HepG2 (cell line): Measurements from ENCODE around the gene SETD1B. TPM values are rescaled to one million over a fixed set of nuclear protein-coding genes. Genes with fewer than 3 reads are reported as not detected.
A peak's percentile ranks its signal among the peaks of the same experiment; 100 is the strongest.

Experiments used
- ATAC-seq: fragments of 200-7000 bp; cut with Tn5 transposase; 3 replicates; pipeline ENCODE4 v1.9.1; 2020; ENCODE audit warnings: mild to moderate bottlenecking, moderate library complexity
- BruUV-seq: library from RNA; stranded (reverse); fragments of 400-500 nt; replicated peaks from 2 replicates; lab custom pipeline; 2021; lab: Mats Ljungman, UMichigan
- CTCF ChIA-PET: fragments of 300-600 bp; formaldehyde crosslinking; extraction: SDS; loops from one replicate; lab custom pipeline; 2021; ENCODE audit warnings: low total read pairs, inconsistent platforms, low intra/inter-chr PET ratio; lab: Yijun Ruan, JAX
- POLR2A ChIA-PET: fragments of 350-600 bp; sonication (Branson Sonifier 250); formaldehyde crosslinking; loops from one replicate; lab custom pipeline; 2020; ENCODE audit warnings: antibody characterized with exemption, inconsistent platforms; lab: Yijun Ruan, JAX
- DNase-seq: peaks from one replicate; pipeline ENCODE4 v3.0.0-alpha.2; 2015; ENCODE audit warnings: low spot score
- FAIRE-seq: peaks from 3 replicates; lab custom pipeline; 2011; peaks lifted over from hg19 to GRCh38; lab: Jason Lieb, UNC
- H2AFZ ChIP-seq: one replicate; pipeline ENCODE4 v1.6.1; 2011; ENCODE audit warnings: low read length, inconsistent platforms
- H3K27ac ChIP-seq: fragments of 300-600 bp; 3 replicates; pipeline ENCODE4 v1.8.0; 2011; ENCODE audit warnings: mixed run types, mild to moderate bottlenecking, mixed read lengths, low read length, inconsistent platforms; ENCODE audit not compliant: insufficient read depth; ENCODE audit errors: extremely low read length
- H3K27me3 ChIP-seq, 2 experiments: fragments of 200-600 bp in 1 of 2; 2 replicates in 1 of 2; 3 replicates in 1 of 2; pipeline versions ENCODE4 v1.6.0 to v1.8.0; 2011; ENCODE audit warnings: low read length in 2 of 2, mild to moderate bottlenecking in 2 of 2, moderate library complexity in 2 of 2, inconsistent platforms in 1 of 2; ENCODE audit not compliant: insufficient read depth in 2 of 2, control insufficient read depth in 1 of 2
- H3K36me3 ChIP-seq, 2 experiments: fragments of 200-600 bp in 1 of 2; replicated peaks in 1 of 2; 2 replicates in 1 of 2; 3 replicates in 1 of 2; pipeline versions ENCODE4 v1.5.1 to v1.8.0; 2011; ENCODE audit warnings: low read length in 2 of 2, inconsistent platforms in 1 of 2; ENCODE audit not compliant: insufficient read depth in 2 of 2, control insufficient read depth in 1 of 2
- H3K4me1 ChIP-seq: 2 replicates; pipeline ENCODE4 v1.5.1; 2012; ENCODE audit warnings: low read length, inconsistent platforms; ENCODE audit not compliant: insufficient read depth
- H3K4me2 ChIP-seq: 2 replicates; pipeline ENCODE4 v1.6.0; 2011; ENCODE audit warnings: low read depth, low read length, inconsistent platforms
- H3K4me3 ChIP-seq, 3 experiments: fragments of 200-600 bp in 1 of 3; sonication (generic), shearing (Covaris generic) in 1 of 3; replicated peaks in 1 of 3; 2 replicates each; pipeline ENCODE4 v1.5.1; 2011 to 2016; ENCODE audit warnings: low read length in 3 of 3, inconsistent platforms in 2 of 3, low read depth in 2 of 3, mild to moderate bottlenecking in 2 of 3, control low read depth in 1 of 3, mixed read lengths in 1 of 3; ENCODE audit not compliant: insufficient read depth in 1 of 3
- H3K79me2 ChIP-seq: one replicate; pipeline ENCODE4 v1.6.1; 2011; ENCODE audit warnings: low read length, inconsistent platforms; ENCODE audit not compliant: insufficient read depth
- H3K9ac ChIP-seq: 2 replicates; pipeline ENCODE4 v1.6.0; 2011; ENCODE audit warnings: mild to moderate bottlenecking, low read depth, low read length, inconsistent platforms; ENCODE audit not compliant: insufficient read depth
- H3K9me3 ChIP-seq: 2 replicates; pipeline ENCODE4 v1.5.1; 2012; ENCODE audit warnings: mild to moderate bottlenecking, low read length
- H4K20me1 ChIP-seq: 2 replicates; pipeline ENCODE4 v1.6.0; 2011; ENCODE audit warnings: inconsistent platforms, mild to moderate bottlenecking, low read length, moderate library complexity; ENCODE audit not compliant: insufficient read depth
- EP300 ChIP-seq, 3 experiments: sonication (generic) in 1 of 3; formaldehyde crosslinking in 1 of 3; IDR thresholded peaks; 2 replicates each; pipeline versions ENCODE4 v1.5.1 to v1.6.1; 2011 to 2020; ENCODE audit warnings: low read depth in 2 of 3, low read length in 2 of 3, borderline replicate concordance in 1 of 3, improper control_type of control experiment in 1 of 3, mild to moderate bottlenecking in 1 of 3, missing genetic modification reagents in 1 of 3, moderate library complexity in 1 of 3
- ESRRA ChIP-seq: sonication (generic); formaldehyde crosslinking; IDR thresholded peaks from 2 replicates; pipeline ENCODE4 v1.5.1; 2020; ENCODE audit warnings: mild to moderate bottlenecking, low read depth, missing genetic modification reagents
- MYC ChIP-seq: sonication (generic); formaldehyde crosslinking; IDR thresholded peaks from 2 replicates; pipeline ENCODE4 v1.9.0; 2021; ENCODE audit warnings: missing genetic modification reagents, borderline replicate concordance
- SP4 ChIP-seq: sonication (generic); formaldehyde crosslinking; IDR thresholded peaks from 2 replicates; pipeline ENCODE4 v1.8.1; 2023; ENCODE audit warnings: mild to moderate bottlenecking, missing genetic modification reagents
- U2AF1 ChIP-seq: fragments of 200-400 bp; formaldehyde crosslinking; optimal IDR thresholded peaks from 2 replicates; pipeline ENCODE3; 2017; ENCODE audit warnings: mild to moderate bottlenecking, low read depth, low read length
- ZEB1 ChIP-seq: IDR thresholded peaks from 2 replicates; pipeline ENCODE4 v1.6.1; 2012; ENCODE audit warnings: mild to moderate bottlenecking, low read depth, inconsistent platforms; ENCODE audit not compliant: insufficient replicate concordance
- ZNF121 ChIP-seq: sonication (generic); formaldehyde crosslinking; IDR thresholded peaks from 2 replicates; pipeline ENCODE4 v1.5.0; 2020; ENCODE audit warnings: mild to moderate bottlenecking, missing genetic modification reagents
- ZNF205 ChIP-seq: IDR thresholded peaks from 2 replicates; pipeline ENCODE4 v1.6.1; 2018; ENCODE audit warnings: missing biosample characterization, missing genetic modification reagents
- ZNF597 ChIP-seq: sonication (generic); formaldehyde crosslinking; IDR thresholded peaks from 2 replicates; pipeline ENCODE4 v1.5.0; 2020; ENCODE audit warnings: missing genetic modification reagents
- ZNF670 ChIP-seq: sonication (generic); formaldehyde crosslinking; IDR thresholded peaks from 2 replicates; pipeline ENCODE4 v1.8.0; 2022; ENCODE audit warnings: mild to moderate bottlenecking, missing genetic modification reagents, borderline replicate concordance
- ZNF720 ChIP-seq: sonication (generic); formaldehyde crosslinking; IDR thresholded peaks from 2 replicates; pipeline ENCODE4 v1.4.0; 2020; ENCODE audit warnings: missing genetic modification reagents
- WGBS: methylation state at CpG from one replicate; pipeline ENCODE4 v1.1.6; 2017; ENCODE audit warnings: low lambda C conversion rate; 5-methylcytosine and 5-hydroxymethylcytosine counted together
- in situ Hi-C: cut with HindIII; loops from 2 replicates; pipeline ENCODE4 v1.10.0; 2017; ENCODE audit warnings: low pct_unique_long_range_greater_than_20kb; ENCODE audit not compliant: extremely low pct_ligation_motif_present
- intact Hi-C: fragments of 100-400 bp; cut with micrococcal nuclease; formaldehyde crosslinking; loops from one replicate; pipeline ENCODE4 v1.10.0; 2022; ENCODE audit not compliant: unreplicated experiment
- polyA plus RNA-seq, 8 experiments: library from polyadenylated mRNA; depleted of rRNA in 3 of 8; stranded (reverse) in 7 of 8; unstranded in 1 of 8; fragments of >200 nt; fragmentation: Illumina TruSeq in 4 of 8; extraction: Trizol in 4 of 8; gene quantifications; 2 replicates each; pipeline versions ENCODE4 v1.2.1 to v1.2.3, GENCODE V29; 2011 to 2016; ENCODE audit warnings: low read depth in 4 of 8, missing spikeins in 1 of 8, mixed read lengths in 1 of 8; ENCODE audit not compliant: insufficient read depth in 1 of 8
- total RNA-seq, 5 experiments: library from RNA; depleted of rRNA; stranded (reverse); fragments of >200 nt; fragmentation: Illumina TruSeq; extraction: Trizol; gene quantifications; 2 replicates each; pipeline ENCODE4 v1.2.3, GENCODE V29; 2016; ENCODE audit warnings: low read depth in 1 of 5

SETD1B gene
- total and polyA plus RNA-seq, 2 of the 13 experiments (the other 11 are each of a cell fraction or from before 2014, with no cell fraction given) = 1.1 to 1.4 TPM

- FAIRE-seq (no peak), ATAC-seq (no peak), DNase-seq (no peak)
- Histone ChIP-seq H3K9me3 (no peaks in the 10 kb centered on the region), H3K27ac (no peak overlapping the region), H3K4me1 (peaks cover 18% of the 10 kb centered on the region), H3K9ac (no peak overlapping the region), H4K20me1 (no peaks in the 10 kb centered on the region), H3K4me3 (no peak overlapping the region), H3K27me3 (no peaks in the 10 kb centered on the region), H3K4me2 (no peak overlapping the region), H3K36me3 (peaks cover 2 to 9% of the 10 kb centered on the region in 2 experiments; a peak in 2 of 5 replicates), H3K79me2 (no peaks in the 10 kb centered on the region), H2AFZ (no peak overlapping the region)
- in situ Hi-C loops (no loop called here), intact Hi-C loops (no loop called here)
- POLR2A ChIA-PET = no interaction called here
- CTCF ChIA-PET = no interaction called here
- BruUV-seq = no TSS peak
- TF ChIP-seq SP4 (CRISPR knock-in tag) = no peak
- peak; percentile 73 for TF ChIP-seq ZNF121 (CRISPR knock-in tag)
- WGBS = 77% methylated on average over 4 of the region's 4 CpGs
These were observed 33.9 kb downstream of the SETD1B start for GRCh38 chr12:121837680-121838079.

GRCh38 chr12:121838126-121838525, 34.3 kb downstream of the SETD1B start:
- peaks cover 2 to 12% of the 10 kb centered on the region in 2 experiments; a peak in 2 of 5 replicates for H3K36me3 ChIP-seq
- DNase-seq (no peak), ATAC-seq (peak; percentile 18; the same call in 2 of the 3 replicates), FAIRE-seq (no peak)
- WGBS = 96% methylated on average over 4 of the region's 5 CpGs
- intact Hi-C loops (no loop called here), in situ Hi-C loops (no loop called here)
- no peak overlapping the region for H3K9ac ChIP-seq
- H2AFZ ChIP-seq = no peak overlapping the region
- H4K20me1 ChIP-seq = no peaks in the 10 kb centered on the region
- TF ChIP-seq MYC (CRISPR knock-in tag) (no peak), EP300 (IDR thresholded peaks at IDR 0.05; ENCODE audit: low read depth in 2 of 2, low read length in 2 of 2) (no peak), EP300 (CRISPR knock-in tag; IDR thresholded peaks at IDR 0.05; ENCODE audit: borderline replicate concordance) (no peak), ZNF670 (no peak), ZNF205 (no peak), ZNF597 (no peak), ESRRA (CRISPR knock-in tag) (no peak), ZEB1 (no peak), U2AF1 (no peak), ZNF720 (CRISPR knock-in tag) (no peak)
- no peaks in the 10 kb centered on the region for H3K79me2 ChIP-seq
- no TSS peak for BruUV-seq
- ChIA-PET POLR2A (no interaction called here), CTCF (no interaction called here)
- no peak overlapping the region for H3K4me2 ChIP-seq
- no peaks in the 10 kb centered on the region for H3K27me3 ChIP-seq
- H3K9me3 ChIP-seq = no peaks in the 10 kb centered on the region
- H3K4me1 ChIP-seq = peaks cover 18% of the 10 kb centered on the region
- H3K27ac ChIP-seq = no peak overlapping the region
- no peak overlapping the region for H3K4me3 ChIP-seq
